ENCODE measurements around the gene RSBN1L.

DNA sequence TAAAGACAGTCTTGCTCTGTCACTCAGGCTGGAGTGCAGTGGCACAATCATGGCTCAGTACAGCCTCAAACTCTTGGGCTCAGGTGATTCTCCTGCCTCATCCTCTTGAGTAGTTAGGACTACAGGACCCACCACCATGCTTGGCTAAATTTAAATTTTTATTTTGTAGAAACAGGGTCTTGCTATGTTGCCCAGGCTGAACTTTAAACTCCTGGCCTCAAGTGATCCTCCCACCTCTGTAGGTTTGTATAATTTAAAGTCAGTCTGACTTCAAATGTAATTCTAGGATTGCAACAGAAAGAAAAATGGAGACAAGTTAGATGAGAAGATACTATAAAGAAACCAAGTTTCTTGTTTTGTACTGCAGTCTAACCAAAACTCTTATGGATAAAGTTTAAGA, 90.5 kb downstream of the RSBN1L start:
- no peak for TF ChIP-seq CHD2 (IDR thresholded peaks at IDR 0.05; ENCODE audit: low read length)
- no peak for TF ChIP-seq CREB1 (IDR thresholded peaks at IDR 0.05)
- TF ChIP-seq, protein P1, sequence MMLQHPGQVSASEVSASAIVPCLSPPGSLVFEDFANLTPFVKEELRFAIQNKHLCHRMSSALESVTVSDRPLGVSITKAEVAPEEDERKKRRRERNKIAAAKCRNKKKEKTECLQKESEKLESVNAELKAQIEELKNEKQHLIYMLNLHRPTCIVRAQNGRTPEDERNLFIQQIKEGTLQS (IDR thresholded peaks at IDR 0.05; ENCODE audit: insufficient read depth, low read depth, low read length), result no peak
- TF ChIP-seq EZH2 (IDR thresholded peaks at IDR 0.05; ENCODE audit: low read depth, low read length, severe bottlenecking), result no peak
- TF ChIP-seq CEBPB (IDR thresholded peaks at IDR 0.05; ENCODE audit: low read depth, low read length), result no peak
- no peak for TF ChIP-seq POLR2A (IDR thresholded peaks at IDR 0.05; ENCODE audit: control extremely low read depth in 1 of 2, low read depth in 2 of 2, low read length in 2 of 2)

Measured in H1 (cell line).